AG10803 (cell line): ENCODE measurements around the gene TMED10.

Experiments
- DNase-seq: peaks from one replicate; pipeline ENCODE4 v3.0.0; 2010; ENCODE audit warnings: low read depth
- H3K4me3 ChIP-seq: 2 replicates; pipeline ENCODE4 v1.5.1; 2011; ENCODE audit warnings: mild to moderate bottlenecking, low read length, control low read depth
- TF ChIP-seq, protein P1 (sequence below): conservative IDR thresholded peaks from 2 replicates; pipeline ENCODE4 v1.5.1; 2011; ENCODE audit warnings: mild to moderate bottlenecking, low read length, control low read depth, inconsistent platforms

Gene TMED10

DNA sequence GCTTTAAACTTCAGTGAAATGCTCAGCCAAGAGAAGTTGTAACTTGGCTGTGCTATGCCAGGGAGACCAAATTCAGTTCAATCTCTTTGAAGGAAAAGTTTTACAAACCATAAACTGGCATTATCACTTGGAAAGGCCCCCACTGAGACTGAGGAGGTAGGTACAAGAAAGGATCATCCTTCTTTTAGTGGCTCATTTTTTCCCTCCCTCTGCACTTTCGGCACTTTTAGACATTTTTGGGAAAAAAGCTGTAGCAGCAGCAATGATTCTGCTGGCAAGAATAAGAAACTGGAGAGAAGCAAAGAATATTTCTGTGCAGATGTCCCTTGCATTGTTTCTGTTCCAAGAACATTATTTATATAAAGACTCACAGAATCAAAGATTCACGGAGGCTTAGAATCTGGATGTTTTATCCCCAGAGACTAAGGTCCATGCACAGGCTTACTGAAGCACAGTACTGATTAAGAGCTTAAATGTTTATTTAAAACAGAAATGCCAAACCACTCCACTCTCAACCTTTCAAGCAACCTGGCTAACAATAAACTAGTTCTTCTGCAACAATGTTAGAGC is 94.7 kb downstream of the TMED10 start:
- TF ChIP-seq, protein P1, sequence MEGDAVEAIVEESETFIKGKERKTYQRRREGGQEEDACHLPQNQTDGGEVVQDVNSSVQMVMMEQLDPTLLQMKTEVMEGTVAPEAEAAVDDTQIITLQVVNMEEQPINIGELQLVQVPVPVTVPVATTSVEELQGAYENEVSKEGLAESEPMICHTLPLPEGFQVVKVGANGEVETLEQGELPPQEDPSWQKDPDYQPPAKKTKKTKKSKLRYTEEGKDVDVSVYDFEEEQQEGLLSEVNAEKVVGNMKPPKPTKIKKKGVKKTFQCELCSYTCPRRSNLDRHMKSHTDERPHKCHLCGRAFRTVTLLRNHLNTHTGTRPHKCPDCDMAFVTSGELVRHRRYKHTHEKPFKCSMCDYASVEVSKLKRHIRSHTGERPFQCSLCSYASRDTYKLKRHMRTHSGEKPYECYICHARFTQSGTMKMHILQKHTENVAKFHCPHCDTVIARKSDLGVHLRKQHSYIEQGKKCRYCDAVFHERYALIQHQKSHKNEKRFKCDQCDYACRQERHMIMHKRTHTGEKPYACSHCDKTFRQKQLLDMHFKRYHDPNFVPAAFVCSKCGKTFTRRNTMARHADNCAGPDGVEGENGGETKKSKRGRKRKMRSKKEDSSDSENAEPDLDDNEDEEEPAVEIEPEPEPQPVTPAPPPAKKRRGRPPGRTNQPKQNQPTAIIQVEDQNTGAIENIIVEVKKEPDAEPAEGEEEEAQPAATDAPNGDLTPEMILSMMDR: no peak
- DNase-seq: no peak
- H3K4me3 ChIP-seq: no peak overlapping the region
